ENCODE data around the gene HSDL1. TPM values are rescaled to one million over a fixed set of nuclear protein-coding genes. Genes with fewer than 3 reads are reported as not detected.

Gene HSDL1
- total RNA-seq, 3 donors from 2014 or later (not counting 1 experiment from before 2014, with no cell fraction given): 11.2 to 15.3 (median 13.5) TPM

GRCh38 chr16:84110527-84110926 is 34.5 kb downstream of the HSDL1 start:
- H3K36me3 ChIP-seq (ENCODE audit: control insufficient read depth, insufficient read depth, low read length): peaks cover 8% of the 10 kb centered on the region
- no peaks in the 10 kb centered on the region for H3K9me3 ChIP-seq (ENCODE audit: control insufficient read depth, insufficient read depth, low read length)
- peaks cover 41 to 43% of the 10 kb centered on the region in 2 donors for H3K4me1 Mint-ChIP-seq
- no peak for DNase-seq
- no peaks in the 10 kb centered on the region for H3K36me3 Mint-ChIP-seq
- no peaks in the 10 kb centered on the region for H3K27me3 Mint-ChIP-seq (ENCODE audit: low read depth in 2 of 2)
- 76% methylated on average over 3 of the region's 3 CpGs for WGBS (ENCODE audit: insufficient coverage)
- no peaks in the 10 kb centered on the region for H3K9me3 Mint-ChIP-seq
- no peaks in the 10 kb centered on the region for H3K27me3 ChIP-seq (ENCODE audit: control insufficient read depth, insufficient read depth, low read length)
- ATAC-seq: no peak
- no peak overlapping the region for H3K4me3 ChIP-seq (ENCODE audit: low read length)
- TF ChIP-seq CTCF (IDR thresholded peaks at IDR 0.05): no peak
- H3K4me3 Mint-ChIP-seq: no peak overlapping the region
- peak overlapping the region in 1 of 2 donors; percentile 27 for H3K27ac Mint-ChIP-seq
- H3K4me1 ChIP-seq (ENCODE audit: control insufficient read depth, insufficient read depth, low read length): peaks cover 8% of the 10 kb centered on the region
- H3K27ac ChIP-seq (ENCODE audit: low read length): no peak overlapping the region
- intact Hi-C loops (cut with micrococcal nuclease): no loop called here

GRCh38 chr16:84109598-84110335 is 35.2 kb downstream of the HSDL1 start:
- Histone ChIP-seq H3K9me3 (ENCODE audit: control insufficient read depth, insufficient read depth, low read length) (no peaks in the 10 kb centered on the region), H3K27ac (ENCODE audit: low read length) (no peak overlapping the region), H3K27me3 (ENCODE audit: control insufficient read depth, insufficient read depth, low read length) (no peaks in the 10 kb centered on the region), H3K4me3 (ENCODE audit: low read length) (no peak overlapping the region), H3K4me1 (ENCODE audit: control insufficient read depth, insufficient read depth, low read length) (peaks cover under 1% of the 10 kb centered on the region), H3K36me3 (ENCODE audit: control insufficient read depth, insufficient read depth, low read length) (peaks cover 8% of the 10 kb centered on the region)
- ATAC-seq (no peak), DNase-seq (no peak)
- H3K27ac Mint-ChIP-seq: no peak overlapping the region
- H3K9me3 Mint-ChIP-seq: no peaks in the 10 kb centered on the region
- intact Hi-C loops (cut with micrococcal nuclease): no loop called here
- 83% methylated on average over 6 of the region's 6 CpGs for WGBS (ENCODE audit: insufficient coverage)
- no peak overlapping the region for H3K4me3 Mint-ChIP-seq
- no peaks in the 10 kb centered on the region for H3K36me3 Mint-ChIP-seq
- no peaks in the 10 kb centered on the region for H3K27me3 Mint-ChIP-seq (ENCODE audit: low read depth in 2 of 2)
- TF ChIP-seq CTCF (IDR thresholded peaks at IDR 0.05): no peak
- H3K4me1 Mint-ChIP-seq: peaks cover 41 to 44% of the 10 kb centered on the region in 2 donors

GRCh38 chr16:84107921-84108320 is 37.1 kb downstream of the HSDL1 start:
- intact Hi-C loops (cut with micrococcal nuclease): no loop called here
- Mint-ChIP-seq H3K27ac (no peak overlapping the region), H3K27me3 (ENCODE audit: low read depth in 2 of 2) (no peaks in the 10 kb centered on the region), H3K4me3 (no peak overlapping the region), H3K36me3 (no peaks in the 10 kb centered on the region), H3K4me1 (peaks cover 48 to 51% of the 10 kb centered on the region in 2 donors), H3K9me3 (no peaks in the 10 kb centered on the region)
- H3K9me3 ChIP-seq (ENCODE audit: control insufficient read depth, insufficient read depth, low read length): no peaks in the 10 kb centered on the region
- no peak for ATAC-seq
- no peak overlapping the region for H3K27ac ChIP-seq (ENCODE audit: low read length)
- peaks cover 8% of the 10 kb centered on the region for H3K36me3 ChIP-seq (ENCODE audit: control insufficient read depth, insufficient read depth, low read length)
- H3K4me1 ChIP-seq (ENCODE audit: control insufficient read depth, insufficient read depth, low read length): no peaks in the 10 kb centered on the region
- no peak for TF ChIP-seq CTCF (IDR thresholded peaks at IDR 0.05)
- 98% methylated on average over 2 of the region's 2 CpGs for WGBS (ENCODE audit: insufficient coverage)
- H3K27me3 ChIP-seq (ENCODE audit: control insufficient read depth, insufficient read depth, low read length): no peaks in the 10 kb centered on the region
- no peak overlapping the region for H3K4me3 ChIP-seq (ENCODE audit: low read length)
- no peak for DNase-seq

Measured in natural killer cell (primary cell).